Activated CD4-positive, alpha-beta T cell treated with anti-CD3 and anti-CD28 coated beads for 24 hours (primary cell): ENCODE measurements around the gene FTH1.
"Not testable (repeated sequence)": the region's sequence is repeated elsewhere in the genome, so short reads cannot be mapped to it uniquely, and the experiment has no call there.

ENCODE experiments used
- DNase-seq, 2 donors: peaks; one replicate each; pipeline ENCODE4 v3.0.0-alpha.2; 2020; ENCODE audit warnings: low read depth in 2 of 2

FTH1 gene

DNA sequence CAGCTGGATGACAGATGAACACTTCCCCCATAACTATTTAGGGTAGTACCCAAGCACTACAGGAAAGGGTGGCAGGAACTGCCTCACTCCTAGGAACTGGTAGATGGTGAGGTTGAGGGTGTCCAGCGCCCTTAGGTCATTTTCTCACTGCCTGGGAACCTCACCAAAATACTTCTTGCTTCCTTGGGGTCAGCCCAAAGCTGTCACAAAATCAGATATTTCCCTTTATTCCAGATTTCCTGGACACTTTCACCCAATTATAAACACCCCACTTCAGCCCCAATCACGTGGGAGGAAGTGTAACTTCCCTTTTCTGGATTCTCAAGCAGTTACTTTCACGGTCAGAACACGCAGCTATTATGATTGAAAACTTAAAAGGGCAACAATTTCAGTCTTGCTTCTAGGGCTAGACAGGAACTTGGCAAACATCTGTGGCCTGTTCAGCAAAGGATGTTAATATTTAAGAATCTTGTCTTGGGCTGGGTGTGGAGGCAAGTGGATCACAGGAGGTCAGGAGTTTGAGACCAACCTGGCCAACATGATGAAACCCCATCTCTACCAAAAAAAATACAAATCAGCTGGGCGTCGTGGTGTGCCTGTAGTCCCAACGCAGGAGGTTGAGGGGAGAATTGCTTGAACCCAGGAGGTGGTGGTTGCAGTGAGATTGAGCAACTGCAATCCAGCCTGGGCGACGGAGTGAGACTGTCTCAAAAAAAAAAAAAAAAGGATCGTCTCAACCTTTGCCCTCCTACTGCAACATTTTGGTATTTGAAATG lies 4.0 kb downstream of the FTH1 start:
- DNase-seq: no peak

DNA sequence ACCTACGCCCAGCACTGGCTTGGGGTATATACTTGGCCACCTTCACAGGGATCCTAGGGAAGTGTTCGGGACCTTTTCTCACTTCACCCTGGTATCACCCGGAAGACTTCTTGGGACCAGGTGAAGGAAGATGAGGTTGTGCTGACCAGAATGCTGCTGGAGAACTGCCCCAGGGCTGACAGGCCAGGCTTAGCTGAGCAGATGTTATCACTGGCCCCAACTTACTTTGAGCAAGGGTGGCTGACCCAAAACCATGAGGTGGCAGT lies 4.5 kb downstream of the FTH1 start:
- no peak for DNase-seq

DNA sequence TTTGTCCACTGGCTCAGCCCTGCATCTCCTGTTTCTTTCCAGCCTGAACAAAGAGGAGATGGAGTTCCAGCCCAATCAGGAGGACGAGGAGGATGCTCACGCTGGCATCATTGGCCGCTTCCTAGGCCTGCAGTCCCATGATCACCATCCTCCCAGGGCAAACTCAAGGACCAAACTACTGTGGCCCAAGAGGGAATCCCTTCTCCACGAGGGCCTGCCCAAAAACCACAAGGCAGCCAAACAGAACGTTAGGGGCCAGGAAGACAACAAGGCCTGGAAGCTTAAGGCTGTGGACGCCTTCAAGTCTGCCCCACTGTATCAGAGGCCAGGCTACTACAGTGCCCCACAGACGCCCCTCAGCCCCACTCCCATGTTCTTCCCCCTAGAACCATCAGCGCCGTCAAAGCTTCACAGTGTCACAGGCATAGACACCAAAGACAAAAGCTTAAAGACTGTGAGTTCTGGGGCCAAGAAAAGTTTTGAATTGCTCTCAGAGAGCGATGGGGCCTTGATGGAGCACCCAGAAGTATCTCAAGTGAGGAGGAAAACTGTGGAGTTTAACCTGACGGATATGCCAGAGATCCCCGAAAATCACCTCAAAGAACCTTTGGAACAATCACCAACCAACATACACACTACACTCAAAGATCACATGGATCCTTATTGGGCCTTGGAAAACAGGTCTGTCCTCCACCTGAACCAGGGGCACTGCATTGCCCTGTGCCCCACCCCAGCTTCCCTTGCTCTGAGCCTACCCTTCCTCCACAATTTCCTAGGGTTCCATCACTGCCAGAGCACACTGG lies 5.0 kb downstream of the FTH1 start:
- no peak for DNase-seq

DNA sequence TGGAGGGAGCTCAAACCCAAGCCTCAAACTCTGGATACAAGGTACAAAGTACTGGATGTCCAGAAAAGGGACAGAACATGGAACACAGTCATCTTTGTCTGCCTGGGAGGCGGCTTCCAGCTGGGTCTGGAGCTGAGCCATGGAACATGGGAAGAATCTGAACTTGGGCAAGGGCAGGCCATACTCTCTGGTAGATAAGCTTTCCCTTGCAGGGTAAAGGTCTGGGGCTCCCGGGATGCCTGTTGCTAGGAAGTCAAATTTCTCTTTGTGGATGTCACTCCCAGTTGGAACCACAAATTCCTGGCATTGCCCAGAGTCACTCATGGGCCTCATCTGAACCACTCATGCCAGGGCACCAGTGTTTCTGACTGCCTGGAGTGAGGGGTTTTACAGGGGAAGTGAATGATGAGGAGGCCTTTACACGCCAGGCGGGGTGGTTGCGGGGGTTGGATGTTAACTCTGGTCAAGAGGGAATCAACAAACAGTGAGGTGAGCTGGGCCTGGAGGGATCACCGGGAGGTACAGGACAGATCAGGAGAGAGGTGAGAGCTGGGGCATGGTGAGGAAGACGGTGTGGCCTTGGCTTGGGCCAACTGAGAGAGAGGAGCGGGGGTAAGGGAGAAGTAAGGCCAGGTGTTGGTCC lies 5.7 kb downstream of the FTH1 start:
- no peak for DNase-seq

DNA sequence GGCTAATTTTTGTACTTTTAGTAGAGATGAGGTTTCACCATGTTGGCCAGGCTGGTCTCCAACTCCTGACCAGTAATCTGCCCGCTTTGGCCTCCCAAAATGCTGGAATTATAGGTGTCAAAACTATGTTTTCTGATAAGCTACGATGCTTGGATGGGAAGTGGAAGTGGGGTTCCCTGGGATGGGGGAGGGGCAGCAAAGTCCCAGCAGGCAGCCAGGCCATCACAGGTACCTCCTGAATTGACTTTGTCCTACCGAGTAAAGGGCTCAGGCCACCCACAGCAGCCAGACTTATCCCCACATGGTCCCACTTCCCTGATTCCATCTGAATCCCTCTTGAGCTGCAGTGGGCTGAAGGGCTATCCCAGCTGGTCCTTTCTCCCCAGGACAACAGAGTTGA lies 6.9 kb downstream of the FTH1 start:
- no peak for DNase-seq

DNA sequence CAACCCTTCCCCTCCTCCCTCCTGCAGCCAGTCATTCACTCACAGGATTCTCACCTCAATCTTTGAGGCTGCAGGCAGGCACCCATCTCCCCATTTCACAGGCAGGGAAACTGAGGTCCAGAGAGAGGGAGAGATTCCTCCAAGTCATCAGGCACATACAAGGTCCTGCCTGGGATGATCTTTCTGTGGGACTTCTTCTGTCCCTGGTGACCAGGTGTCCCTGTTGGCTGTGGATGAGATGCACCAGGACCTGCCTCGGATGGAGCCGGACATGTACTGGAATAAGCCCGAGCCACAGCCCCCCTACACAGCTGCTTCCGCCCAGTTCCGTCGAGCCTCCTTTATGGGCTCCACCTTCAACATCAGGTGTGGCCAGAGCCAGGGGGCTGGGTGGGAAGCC lies 7.8 kb downstream of the FTH1 start:
- no peak for DNase-seq

DNA sequence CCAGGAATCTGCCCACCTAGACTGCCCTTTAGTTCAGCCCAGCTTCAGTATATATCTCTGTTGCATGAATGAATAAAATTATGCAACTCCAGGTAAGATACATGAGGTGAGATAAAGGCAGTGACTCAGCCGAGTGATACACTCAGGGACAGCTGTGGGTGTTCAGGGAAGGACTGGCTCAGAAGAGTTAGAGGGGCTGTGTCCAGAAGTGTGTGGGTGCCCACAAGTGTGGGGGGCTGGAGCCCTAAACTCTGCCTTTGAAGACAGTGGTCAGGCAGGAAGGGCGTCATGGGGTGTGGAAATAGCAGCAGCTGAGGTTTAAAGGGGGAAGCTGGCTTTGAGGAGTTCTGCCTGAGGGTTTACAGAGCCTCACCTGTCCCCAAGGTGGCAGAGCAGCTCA lies 8.3 kb downstream of the FTH1 start:
- no peak for DNase-seq

DNA sequence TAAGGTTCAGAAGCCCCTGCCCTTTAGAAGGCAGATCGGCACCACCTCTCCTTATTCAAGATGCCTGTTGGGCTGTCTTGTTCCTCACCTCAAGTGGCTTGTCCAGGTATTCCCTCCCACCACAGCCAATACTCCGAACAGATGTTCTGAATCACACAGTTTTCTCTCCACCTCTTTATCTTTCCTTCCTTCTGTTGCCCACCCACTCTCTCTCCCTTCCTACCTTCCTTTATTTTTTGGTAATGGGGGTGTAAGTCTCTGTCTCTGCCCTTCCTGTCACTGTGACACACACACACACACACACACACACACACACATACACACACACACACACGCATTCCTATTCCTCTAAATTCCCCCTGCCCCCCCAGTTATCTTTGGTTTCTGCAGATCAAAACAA lies 8.8 kb downstream of the FTH1 start:
- DNase-seq: no peak

DNA sequence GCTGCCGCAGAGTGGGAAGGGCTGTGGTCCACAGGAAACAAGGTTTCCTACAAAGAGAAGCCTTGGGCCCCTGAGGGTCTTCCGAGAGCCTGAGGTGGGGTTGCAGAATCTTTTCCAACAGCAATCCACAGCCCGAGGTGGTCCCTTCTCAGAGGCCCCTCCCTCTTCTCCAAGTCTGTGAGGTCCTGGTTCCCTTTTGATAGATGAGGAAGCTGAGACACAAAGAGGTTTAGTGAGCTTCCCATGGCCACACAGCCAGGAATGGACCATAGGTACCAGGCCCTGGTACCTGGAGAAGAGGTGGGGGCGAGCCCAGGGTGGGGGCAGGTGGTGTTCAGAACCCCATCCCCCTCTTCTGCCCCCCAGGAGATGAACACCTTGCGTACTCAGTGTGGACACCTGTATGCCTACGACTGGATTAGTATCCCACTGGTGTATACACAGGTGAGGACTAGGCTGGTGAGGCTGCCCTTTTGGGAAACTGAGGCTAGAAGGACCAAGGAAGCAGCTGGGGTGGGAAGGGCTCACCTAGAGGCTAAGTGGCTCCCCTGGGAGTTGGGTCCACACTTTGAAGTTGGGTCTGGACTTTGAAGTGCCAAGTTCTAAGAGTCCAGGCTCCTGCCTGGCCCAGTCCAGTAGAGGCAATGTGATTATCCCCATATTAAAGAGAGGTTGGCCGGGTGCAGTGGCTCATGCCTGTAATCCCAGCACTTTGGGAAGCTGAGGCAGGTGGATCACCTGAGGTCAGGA lies 10.2 kb downstream of the FTH1 start:
- no peak for DNase-seq

DNA sequence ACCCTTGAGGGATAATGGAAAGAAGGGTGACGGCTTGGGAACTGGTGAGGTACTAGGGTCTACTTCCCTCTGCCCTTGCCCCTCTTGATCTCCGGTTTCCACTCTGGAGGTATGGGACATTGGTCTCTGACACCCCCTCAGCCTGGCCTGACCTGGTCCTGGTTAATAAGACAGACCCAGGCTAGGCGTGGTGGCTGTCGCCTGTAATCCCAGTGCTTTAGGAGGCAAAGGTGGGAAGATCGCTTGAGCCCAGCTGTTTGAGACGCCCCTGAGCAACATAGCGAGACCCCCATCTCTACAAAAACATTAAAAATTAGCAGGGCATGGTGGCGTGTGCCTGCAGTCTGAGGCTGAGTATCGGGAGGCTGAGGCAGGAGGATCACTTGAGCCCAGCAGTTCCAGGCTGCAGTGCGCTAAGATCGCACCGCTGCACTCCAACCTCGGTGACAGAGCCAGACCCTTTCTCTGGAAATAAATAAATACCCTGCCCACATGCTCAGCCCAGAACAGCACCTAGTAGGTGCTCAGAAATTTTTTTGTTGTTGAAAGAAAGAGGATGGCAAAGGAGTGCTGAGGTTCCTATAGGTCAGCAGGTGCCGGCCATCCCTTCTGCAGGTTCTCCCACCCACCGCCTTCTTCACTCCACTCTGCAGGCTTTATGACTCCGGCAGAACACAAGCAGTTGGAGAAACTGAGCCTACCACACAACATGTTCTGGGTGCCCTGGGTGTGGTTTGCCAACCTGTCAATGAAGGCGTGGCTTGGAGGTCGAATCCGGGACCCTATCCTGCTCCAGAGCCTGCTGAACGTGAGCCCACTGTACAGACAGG lies 11.0 kb downstream of the FTH1 start:
- DNase-seq: no peak

DNA sequence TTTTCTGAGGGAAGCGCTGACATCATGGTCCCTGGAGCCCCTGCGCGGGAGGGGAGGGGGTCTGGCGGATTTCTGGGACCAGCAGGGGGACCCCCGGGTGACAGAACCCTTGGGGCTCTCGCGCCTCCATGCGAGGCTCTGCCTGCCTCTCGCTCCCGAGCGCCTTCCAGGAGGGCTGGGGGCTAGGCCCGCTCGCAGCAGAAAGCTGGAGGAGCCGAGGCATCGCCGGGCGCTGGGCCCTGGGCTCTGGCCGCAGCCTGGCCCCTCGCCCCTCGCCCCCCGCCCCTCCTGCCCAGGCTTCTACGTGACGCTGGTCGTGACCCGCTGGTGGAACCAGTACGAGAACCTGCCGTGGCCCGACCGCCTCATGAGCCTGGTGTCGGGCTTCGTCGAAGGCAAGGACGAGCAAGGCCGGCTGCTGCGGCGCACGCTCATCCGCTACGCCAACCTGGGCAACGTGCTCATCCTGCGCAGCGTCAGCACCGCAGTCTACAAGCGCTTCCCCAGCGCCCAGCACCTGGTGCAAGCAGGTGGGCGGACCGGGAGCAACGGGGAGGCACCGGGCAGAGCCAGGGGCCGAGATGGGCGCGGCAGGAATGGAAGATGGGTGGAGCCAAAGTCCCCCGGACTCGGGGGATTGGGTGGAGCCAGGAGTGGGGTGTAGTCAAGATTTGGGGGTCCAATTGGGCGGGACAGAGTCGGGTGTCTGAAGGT lies 11.9 kb downstream of the FTH1 start:
- no peak for DNase-seq

DNA sequence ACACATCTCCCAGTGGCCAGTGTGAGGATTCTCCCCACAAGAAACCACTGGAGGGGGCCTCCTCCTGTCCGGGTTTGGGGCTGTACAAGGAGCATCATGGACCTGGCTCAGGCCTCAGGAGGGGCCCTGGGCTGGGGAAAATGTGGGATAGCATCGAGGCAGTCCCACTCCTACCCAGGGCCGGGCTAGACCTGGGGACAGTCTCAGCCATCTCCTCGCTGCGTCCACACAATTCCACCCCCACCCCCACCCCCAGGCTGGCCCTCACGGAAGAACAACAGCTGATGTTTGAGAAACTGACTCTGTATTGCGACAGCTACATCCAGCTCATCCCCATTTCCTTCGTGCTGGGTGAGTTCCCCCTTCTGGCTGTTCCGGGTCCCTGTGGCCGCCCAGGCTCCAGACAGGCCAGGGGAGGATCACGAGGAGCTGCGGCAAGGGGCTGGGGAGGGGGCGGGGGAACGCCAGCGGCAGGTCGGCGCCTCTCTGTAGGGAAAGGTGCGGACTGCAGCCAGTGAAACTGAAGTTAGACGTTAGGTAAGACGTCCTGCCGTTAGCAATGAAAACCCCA lies 12.5 kb downstream of the FTH1 start:
- no peak for DNase-seq

DNA sequence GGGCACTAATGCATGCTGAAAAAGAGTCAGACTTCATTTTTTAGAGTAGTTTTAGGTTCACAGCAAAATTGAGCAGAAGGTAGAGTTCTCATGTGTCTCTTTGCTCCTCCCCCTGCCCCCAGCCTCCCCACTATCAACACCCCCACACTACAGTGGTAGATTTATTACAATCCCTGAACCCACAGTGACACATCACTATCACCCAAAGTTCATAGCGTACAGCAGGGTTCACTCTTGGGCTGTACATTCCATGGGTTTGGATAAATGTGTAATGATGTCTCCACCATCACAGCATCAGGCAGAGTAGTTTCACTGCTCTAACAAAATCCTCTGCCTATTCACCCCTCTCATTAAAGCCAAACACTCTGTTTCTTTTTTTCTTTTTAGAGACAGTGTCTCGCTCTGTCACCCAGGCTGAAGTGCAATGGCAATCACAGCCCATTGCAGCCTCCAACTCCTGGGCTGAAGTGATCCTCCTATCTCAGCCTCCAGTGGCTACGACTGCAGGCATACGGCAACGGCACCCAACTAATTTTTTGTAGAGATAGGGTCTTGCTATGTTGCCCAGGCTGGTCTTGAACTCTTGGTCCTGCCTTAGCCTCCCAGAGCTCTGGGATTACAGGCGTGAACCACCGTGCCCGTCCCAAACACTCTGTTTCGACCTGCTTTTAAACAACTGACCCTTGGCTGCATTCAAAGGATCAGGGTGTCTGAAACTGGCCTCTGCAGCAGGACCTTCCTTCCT lies 13.2 kb downstream of the FTH1 start:
- no peak for DNase-seq

DNA sequence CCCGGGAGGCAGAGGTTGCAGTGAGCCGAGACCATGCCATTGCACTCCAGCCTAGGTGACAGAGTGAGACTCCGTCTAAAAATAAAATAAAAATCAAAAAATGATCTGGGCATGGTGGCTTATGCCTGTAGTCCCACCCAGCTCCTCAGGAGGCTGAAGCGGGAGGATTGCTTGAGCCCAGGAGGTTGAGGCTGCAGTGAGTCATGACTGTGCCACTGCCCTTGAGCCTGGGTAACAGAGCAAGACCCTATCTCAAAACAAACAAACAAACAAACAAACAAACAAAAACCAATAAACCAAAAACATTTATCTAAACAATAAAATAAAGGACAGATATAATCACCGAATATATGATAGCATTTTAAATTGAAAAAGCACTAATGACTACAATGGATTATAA lies 13.8 kb downstream of the FTH1 start:
- DNase-seq: not testable (repeated sequence)

DNA sequence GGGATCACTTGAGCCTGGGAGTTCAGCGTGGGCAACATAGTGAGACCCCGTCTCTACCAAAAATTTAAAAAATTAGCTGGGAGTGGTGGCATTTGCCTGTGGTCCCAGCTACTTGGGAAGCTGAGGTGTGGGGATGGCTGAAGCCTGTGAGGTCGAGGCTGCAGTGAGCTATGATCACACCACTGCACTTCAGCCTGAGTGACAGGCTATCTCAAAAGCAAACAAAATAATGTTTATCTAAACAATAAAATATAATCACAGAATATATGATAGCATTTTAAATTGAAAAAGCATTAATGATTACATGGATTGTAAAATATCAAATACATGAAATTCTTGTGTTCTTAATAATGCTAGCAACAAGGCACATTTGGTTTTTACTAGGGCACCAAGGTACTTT lies 14.6 kb downstream of the FTH1 start:
- DNase-seq: no peak

DNA sequence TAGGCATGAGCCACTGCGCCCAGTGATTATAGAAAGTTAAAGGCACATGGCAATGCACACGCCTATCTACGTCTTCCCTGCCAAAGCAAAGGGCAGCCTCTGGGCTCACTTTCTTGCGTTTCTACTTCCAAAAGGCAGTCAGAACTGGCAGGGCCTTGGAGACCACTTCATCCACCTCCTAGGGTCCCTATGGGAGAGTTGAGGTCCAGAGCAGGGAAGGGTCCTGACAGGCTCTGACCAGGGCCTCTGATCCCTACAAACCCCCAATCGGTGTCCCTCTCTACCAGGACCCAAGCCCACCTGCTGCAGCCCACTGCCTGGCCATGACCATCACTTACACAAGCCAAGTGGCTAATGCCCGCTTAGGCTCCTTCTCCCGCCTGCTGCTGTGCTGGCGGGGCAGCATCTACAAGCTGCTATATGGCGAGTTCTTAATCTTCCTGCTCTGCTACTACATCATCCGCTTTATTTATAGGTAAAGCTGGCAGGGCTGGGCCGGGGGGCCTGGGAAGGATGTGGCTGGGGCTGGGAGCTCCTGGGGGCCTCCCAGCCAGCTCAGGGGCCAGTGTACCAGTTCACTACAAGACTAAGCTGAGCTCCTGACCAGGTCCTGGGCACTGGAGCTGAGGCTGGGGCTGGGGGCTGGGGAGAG lies 15.8 kb downstream of the FTH1 start:
- DNase-seq: no peak

DNA sequence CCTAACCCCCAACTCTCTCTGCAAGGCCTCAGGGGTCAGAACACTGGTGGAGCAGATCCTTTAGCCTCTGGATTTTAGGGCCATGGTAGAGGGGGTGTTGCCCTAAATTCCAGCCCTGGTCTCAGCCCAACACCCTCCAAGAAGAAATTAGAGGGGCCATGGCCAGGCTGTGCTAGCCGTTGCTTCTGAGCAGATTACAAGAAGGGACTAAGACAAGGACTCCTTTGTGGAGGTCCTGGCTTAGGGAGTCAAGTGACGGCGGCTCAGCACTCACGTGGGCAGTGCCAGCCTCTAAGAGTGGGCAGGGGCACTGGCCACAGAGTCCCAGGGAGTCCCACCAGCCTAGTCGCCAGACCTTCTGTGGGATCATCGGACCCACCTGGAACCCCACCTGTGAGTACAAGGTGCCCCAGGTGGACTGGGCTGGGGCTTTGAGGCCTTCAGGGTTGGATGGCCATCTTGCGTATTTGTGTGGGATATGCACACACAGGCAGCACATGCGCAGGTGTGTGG lies 17.3 kb downstream of the FTH1 start, which contains the start of gene BEST1:
BEST1 (plus strand) TSS at position 317 of the 513 bp plus-strand sequence. CDS start 1,456 bp downstream, outside the sequence.
- DNase-seq: no peak

DNA sequence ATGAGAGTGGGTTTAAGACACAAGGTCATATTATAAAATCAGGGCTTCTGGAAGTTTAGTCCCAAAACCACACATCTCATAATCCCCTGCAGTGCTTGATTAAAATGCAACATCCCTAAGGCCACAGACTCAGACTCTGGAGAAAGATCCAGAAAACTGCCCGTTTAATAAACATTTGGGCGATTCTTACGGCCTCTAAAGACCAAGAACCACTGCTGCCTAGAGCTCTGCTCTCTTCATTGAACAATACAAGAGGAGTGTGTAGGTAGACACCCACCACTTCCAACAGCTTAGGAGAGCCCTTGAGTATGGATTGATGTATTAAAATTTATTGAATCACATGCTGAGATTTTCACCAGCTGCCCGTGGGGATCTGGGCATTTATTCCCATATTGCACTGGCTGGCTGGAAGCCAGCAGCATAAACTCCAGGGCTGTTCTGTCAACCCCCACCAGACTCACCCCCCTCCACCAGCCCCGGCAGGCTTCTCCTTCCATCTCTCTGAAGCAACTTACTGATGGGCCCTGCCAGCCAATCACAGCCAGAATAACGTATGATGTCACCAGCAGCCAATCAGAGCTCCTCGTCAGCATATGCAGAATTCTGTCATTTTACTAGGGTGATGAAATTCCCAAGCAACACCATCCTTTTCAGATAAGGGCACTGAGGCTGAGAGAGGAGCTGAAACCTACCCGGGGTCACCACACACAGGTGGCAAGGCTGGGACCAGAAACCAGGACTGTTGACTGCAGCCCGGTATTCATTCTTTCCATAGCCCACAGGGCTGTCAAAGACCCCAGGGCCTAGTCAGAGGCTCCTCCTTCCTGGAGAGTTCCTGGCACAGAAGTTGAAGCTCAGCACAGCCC lies 18.0 kb downstream of the FTH1 start:
- no peak for DNase-seq
